DND-41 (cell line): ENCODE data around the gene PRSS23.

Experiments used
- ATAC-seq: fragments of 200-7000 bp; cut with Tn5 transposase; 3 replicates; pipeline ENCODE4 v1.9.1; 2021; ENCODE audit warnings: low read depth; ENCODE audit not compliant: insufficient read depth
- DNase-seq: peaks from one replicate; pipeline ENCODE4 v3.0.0-alpha.2; 2020
- H2AFZ ChIP-seq: 2 replicates; pipeline ENCODE4 v1.6.0; 2012; ENCODE audit warnings: low read depth, low read length
- H3K27ac ChIP-seq: 2 replicates; pipeline ENCODE4 v1.5.1; 2012; ENCODE audit warnings: low read length, inconsistent platforms
- H3K27me3 ChIP-seq: fragments of 200-600 bp; sonication (generic); 2 replicates; pipeline ENCODE4 v1.6.0; 2012; ENCODE audit warnings: low read length, mild to moderate bottlenecking, inconsistent platforms; ENCODE audit not compliant: insufficient read depth, poor library complexity
- H3K36me3 ChIP-seq: 2 replicates; pipeline ENCODE4 v1.5.1; 2012; ENCODE audit warnings: low read length, inconsistent platforms; ENCODE audit not compliant: insufficient read depth
- H3K4me1 ChIP-seq: 2 replicates; pipeline ENCODE4 v1.5.1; 2012; ENCODE audit warnings: mild to moderate bottlenecking, low read length; ENCODE audit not compliant: insufficient read depth
- H3K4me2 ChIP-seq: 2 replicates; pipeline ENCODE4 v1.6.0; 2012; ENCODE audit warnings: mild to moderate bottlenecking, moderate library complexity, low read length, inconsistent platforms; ENCODE audit not compliant: insufficient read depth
- H3K4me3 ChIP-seq, 2 experiments: fragments of 200-600 bp in 1 of 2; shearing (Covaris generic) in 1 of 2; 2 replicates each; pipeline ENCODE4 v1.5.1; 2012 to 2016; ENCODE audit warnings: inconsistent platforms in 2 of 2, low read length in 2 of 2, mild to moderate bottlenecking in 2 of 2, low read depth in 1 of 2, moderate library complexity in 1 of 2
- H3K79me2 ChIP-seq: 2 replicates; pipeline ENCODE4 v1.6.0; 2012; ENCODE audit warnings: low read length, inconsistent platforms; ENCODE audit not compliant: insufficient read depth
- H3K9ac ChIP-seq: 2 replicates; pipeline ENCODE4 v1.6.0; 2012; ENCODE audit warnings: low read depth, mild to moderate bottlenecking, inconsistent platforms, low read length, moderate library complexity
- H3K9me3 ChIP-seq: 2 replicates; pipeline ENCODE4 v1.5.1; 2012; ENCODE audit warnings: low read length, moderate library complexity, mild to moderate bottlenecking, inconsistent platforms; ENCODE audit not compliant: insufficient read depth, severe bottlenecking
- H4K20me1 ChIP-seq: 2 replicates; pipeline ENCODE4 v1.6.0; 2012; ENCODE audit warnings: low read length; ENCODE audit not compliant: insufficient read depth
- EZH2 ChIP-seq: IDR thresholded peaks from 3 replicates; pipeline ENCODE4 v1.6.1; 2012; ENCODE audit warnings: borderline replicate concordance, low read depth, mild to moderate bottlenecking, moderate library complexity, low read length, inconsistent platforms; ENCODE audit not compliant: severe bottlenecking
- TF ChIP-seq, protein P1 (sequence below): IDR thresholded peaks from 2 replicates; pipeline ENCODE4 v1.5.1; 2012; ENCODE audit warnings: borderline replicate concordance, low read length, moderate library complexity, mild to moderate bottlenecking; ENCODE audit not compliant: poor library complexity, severe bottlenecking; ENCODE audit errors: extremely low read depth

Gene PRSS23

DNA sequence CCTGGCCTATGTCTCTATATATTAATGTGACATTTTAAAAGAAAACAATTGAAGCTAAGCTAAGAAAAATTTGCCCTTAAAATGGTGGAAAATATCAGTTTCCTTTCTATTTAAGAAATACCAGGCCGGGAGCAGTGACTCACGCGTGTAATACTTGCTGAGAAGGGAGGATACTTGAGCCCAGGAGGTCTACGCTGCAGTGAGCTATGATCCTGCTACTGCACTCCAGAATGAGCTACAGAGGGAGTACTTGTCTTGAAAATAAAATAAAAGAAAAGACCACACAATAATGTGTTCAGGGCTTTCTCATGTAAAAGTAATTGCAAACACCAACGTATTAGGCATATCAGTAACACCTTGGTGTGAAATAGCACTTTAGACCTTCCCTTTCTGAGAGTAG lies 1.4 kb upstream of the PRSS23 start:
- peaks cover 3% of the 10 kb centered on the region for H3K27me3 ChIP-seq
- H3K79me2 ChIP-seq, result no peaks in the 10 kb centered on the region
- no peak overlapping the region for H3K4me2 ChIP-seq
- H4K20me1 ChIP-seq, result no peaks in the 10 kb centered on the region
- TF ChIP-seq, protein P1, sequence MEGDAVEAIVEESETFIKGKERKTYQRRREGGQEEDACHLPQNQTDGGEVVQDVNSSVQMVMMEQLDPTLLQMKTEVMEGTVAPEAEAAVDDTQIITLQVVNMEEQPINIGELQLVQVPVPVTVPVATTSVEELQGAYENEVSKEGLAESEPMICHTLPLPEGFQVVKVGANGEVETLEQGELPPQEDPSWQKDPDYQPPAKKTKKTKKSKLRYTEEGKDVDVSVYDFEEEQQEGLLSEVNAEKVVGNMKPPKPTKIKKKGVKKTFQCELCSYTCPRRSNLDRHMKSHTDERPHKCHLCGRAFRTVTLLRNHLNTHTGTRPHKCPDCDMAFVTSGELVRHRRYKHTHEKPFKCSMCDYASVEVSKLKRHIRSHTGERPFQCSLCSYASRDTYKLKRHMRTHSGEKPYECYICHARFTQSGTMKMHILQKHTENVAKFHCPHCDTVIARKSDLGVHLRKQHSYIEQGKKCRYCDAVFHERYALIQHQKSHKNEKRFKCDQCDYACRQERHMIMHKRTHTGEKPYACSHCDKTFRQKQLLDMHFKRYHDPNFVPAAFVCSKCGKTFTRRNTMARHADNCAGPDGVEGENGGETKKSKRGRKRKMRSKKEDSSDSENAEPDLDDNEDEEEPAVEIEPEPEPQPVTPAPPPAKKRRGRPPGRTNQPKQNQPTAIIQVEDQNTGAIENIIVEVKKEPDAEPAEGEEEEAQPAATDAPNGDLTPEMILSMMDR, result no peak
- TF ChIP-seq EZH2, result no peak
- DNase-seq (no peak), ATAC-seq (no peak)
- H3K4me3 ChIP-seq, result no peak overlapping the region
- no peaks in the 10 kb centered on the region for H3K36me3 ChIP-seq
- no peaks in the 10 kb centered on the region for H3K9me3 ChIP-seq
- no peaks in the 10 kb centered on the region for H3K4me1 ChIP-seq
- H3K27ac ChIP-seq, result no peak overlapping the region
- H2AFZ ChIP-seq, result no peak overlapping the region
- no peak overlapping the region for H3K9ac ChIP-seq

DNA sequence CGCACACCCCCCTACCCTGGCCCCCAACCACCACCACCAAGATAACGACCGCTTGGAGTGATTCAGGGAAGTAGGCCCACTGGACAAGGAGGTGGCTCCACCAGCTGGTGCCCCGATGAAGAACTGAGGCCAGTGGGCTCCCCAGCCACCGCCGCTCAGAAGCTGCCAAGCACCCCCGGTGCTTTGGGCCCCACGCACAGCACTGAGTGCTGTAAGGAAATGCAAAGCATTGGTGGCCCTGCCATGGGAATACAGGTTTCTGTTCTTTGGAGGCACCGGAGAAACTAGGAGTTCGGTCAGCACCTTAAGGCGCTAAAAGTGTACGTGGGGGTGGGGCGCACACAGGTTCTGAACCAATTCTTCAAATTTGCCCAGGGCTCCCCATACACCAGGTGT lies 664 bp upstream of the PRSS23 start:
- ATAC-seq, result no peak
- no peaks in the 10 kb centered on the region for H3K9me3 ChIP-seq
- H3K4me2 ChIP-seq, result no peak overlapping the region
- no peak overlapping the region for H3K9ac ChIP-seq
- DNase-seq, result no peak
- no peaks in the 10 kb centered on the region for H3K79me2 ChIP-seq
- H3K4me3 ChIP-seq, result no peak overlapping the region
- no peak overlapping the region for H2AFZ ChIP-seq
- no peaks in the 10 kb centered on the region for H3K4me1 ChIP-seq
- H3K27me3 ChIP-seq, result peaks cover 3% of the 10 kb centered on the region
- TF ChIP-seq, protein P1, result no peak
- TF ChIP-seq EZH2, result no peak
- H3K27ac ChIP-seq, result no peak overlapping the region
- no peaks in the 10 kb centered on the region for H3K36me3 ChIP-seq
- H4K20me1 ChIP-seq, result no peaks in the 10 kb centered on the region

DNA sequence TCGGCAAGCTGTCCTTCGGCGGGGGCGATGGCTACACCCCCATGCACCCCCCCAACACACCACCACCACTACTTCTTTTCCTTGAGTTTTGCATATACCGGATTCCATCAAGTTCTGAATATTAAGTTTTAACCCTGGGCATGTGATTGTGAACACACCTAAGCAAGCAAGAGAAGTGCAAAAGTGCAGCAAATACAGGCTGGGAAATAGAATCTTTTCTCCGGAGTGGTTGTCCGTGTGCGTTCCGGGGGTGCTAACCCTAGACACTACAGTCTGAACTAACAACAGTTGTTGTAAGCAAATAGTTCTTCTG lies 574 bp downstream of the PRSS23 start:
- Histone ChIP-seq H4K20me1 (no peaks in the 10 kb centered on the region), H3K36me3 (no peaks in the 10 kb centered on the region), H3K4me2 (no peak overlapping the region), H3K27ac (no peak overlapping the region), H2AFZ (no peak overlapping the region), H3K9ac (no peak overlapping the region), H3K9me3 (no peaks in the 10 kb centered on the region), H3K27me3 (peaks cover 3% of the 10 kb centered on the region), H3K79me2 (no peaks in the 10 kb centered on the region), H3K4me3 (no peak overlapping the region), H3K4me1 (no peaks in the 10 kb centered on the region)
- TF ChIP-seq EZH2, result no peak
- TF ChIP-seq, protein P1, result no peak
- ATAC-seq (no peak), DNase-seq (no peak)

DNA sequence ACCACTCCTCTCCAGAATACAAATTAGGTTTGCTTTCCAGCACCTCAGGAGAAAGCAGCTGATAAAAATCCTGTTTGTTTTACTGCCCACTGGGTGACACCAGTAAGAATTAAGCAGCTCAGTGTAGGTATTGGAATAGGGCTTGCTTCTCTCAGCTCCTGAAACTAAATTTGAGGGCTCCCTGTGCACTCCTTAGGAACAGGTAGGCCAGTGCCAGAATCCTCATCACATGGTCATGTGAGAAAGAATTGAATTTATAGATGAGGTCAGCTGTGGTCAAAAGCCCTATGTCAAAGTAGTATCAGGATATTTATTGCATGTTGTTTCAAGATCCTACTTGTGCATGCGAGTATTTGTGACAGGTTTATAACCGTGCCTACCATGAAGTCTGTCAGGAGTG lies 1.0 kb downstream of the PRSS23 start:
- no peaks in the 10 kb centered on the region for H3K79me2 ChIP-seq

More for the DNA sequence above, 1.0 kb downstream of the PRSS23 start:
- DNase-seq (no peak), ATAC-seq (no peak)
- no peaks in the 10 kb centered on the region for H3K9me3 ChIP-seq
- no peak overlapping the region for H3K27ac ChIP-seq
- no peaks in the 10 kb centered on the region for H3K4me1 ChIP-seq
- no peaks in the 10 kb centered on the region for H4K20me1 ChIP-seq
- H3K9ac ChIP-seq, result no peak overlapping the region
- peaks cover 3% of the 10 kb centered on the region for H3K27me3 ChIP-seq
- no peak for TF ChIP-seq EZH2
- TF ChIP-seq, protein P1, result no peak
- H3K4me2 ChIP-seq, result no peak overlapping the region
- H3K36me3 ChIP-seq, result no peaks in the 10 kb centered on the region
- H3K4me3 ChIP-seq, result no peak overlapping the region
- no peak overlapping the region for H2AFZ ChIP-seq
